ENCODE measurements around the gene BRI3.

GRCh38 chr7:98280296-98280695, 1.2 kb upstream of the BRI3 start:
- TF ChIP-seq POLR2AphosphoS5 (IDR thresholded peaks at IDR 0.05; ENCODE audit: low read depth) (no peak), CTCF (IDR thresholded peaks at IDR 0.05; ENCODE audit: insufficient read depth, low read length) (no peak)

All from HL-60 (cell line).